Fibroblast of skin of left quadriceps (primary cell): ENCODE data around the gene ABTB2.

Source experiments
- DNase-seq, 2 experiments: peaks; one replicate each; pipeline ENCODE4 v3.0.0-alpha.2; 2013; ENCODE audit warnings: low read depth in 2 of 2

The ABTB2 gene

DNA sequence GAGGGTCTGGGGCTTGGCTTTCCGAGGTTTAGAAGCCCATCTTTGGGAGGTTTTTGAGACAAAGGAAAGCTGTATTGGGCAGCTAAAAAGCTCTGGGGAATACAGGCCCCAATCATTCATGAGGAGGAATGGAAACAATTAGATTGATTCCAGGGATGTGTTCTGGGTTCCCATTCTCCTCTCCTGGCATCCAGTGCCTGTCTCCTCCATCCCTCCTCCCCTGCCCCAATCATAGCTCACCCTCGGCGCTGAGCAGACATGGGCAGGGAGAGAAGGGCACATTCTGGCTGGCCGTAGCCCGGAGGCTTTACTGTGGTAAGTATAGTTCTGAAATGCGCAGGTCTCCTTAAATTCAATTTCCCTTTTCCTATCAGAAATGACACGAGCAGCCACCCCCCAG, 42.4 kb downstream of the ABTB2 start:
- no peak for DNase-seq

DNA sequence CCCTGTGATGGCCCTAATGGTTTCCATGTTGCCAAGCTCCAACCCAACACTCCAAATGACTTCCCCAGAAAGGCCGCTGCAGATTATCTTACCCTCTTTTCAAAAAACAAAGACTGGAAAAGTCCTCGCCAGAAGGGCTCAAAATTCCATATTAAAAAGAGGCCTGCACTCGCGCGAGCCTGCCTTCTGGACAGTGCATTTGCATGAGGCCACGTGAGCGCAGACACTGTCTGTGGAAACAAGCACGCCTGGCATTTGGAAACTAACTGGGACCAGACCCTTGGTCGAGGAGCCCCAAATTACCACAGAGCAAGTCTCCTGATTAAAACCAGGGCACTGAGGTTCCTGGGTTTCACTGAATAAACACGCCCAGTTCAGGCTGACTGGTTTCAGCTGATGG, 42.9 kb downstream of the ABTB2 start:
- DNase-seq, result no peak

DNA sequence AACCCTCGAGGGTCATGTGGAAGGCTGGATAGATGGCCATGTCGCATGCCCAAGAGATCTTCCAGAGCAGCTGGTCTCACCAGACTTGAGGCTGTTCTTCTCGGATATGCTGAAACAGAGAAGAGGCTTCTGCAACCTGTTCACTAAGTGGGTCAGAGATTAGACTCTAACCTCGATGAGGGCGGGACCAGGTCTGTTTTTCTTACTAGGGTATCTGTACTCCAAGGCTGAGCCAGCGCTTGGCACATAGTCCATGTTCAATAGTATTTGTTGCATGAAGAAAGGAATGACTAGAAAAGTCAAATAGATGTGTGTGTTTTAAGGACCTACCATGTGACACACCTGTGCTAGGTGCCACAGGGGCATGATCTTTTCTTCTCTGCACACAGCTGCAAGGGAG, 43.6 kb downstream of the ABTB2 start:
- no peak for DNase-seq

DNA sequence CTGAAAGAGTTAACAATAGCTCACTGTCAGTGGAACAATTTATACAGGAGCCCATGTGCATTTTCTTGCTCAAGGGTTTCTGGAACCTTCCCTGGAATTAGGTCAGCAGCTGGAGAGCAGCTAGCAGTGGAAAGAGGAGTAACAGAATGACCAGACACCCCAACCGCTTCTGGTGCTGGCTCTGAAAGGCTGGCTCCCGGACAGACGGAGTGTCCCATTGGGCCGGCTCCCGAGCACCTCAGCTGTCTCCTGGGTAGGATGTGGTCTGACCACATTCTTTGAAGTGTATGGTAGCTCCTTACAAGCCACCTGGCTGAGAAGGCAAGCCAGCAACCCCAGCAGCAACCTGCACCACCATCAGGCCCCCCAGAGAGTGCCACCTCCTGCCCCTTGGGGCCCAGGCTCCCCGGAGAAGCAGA, 44.7 kb downstream of the ABTB2 start:
- DNase-seq, result no peak

DNA sequence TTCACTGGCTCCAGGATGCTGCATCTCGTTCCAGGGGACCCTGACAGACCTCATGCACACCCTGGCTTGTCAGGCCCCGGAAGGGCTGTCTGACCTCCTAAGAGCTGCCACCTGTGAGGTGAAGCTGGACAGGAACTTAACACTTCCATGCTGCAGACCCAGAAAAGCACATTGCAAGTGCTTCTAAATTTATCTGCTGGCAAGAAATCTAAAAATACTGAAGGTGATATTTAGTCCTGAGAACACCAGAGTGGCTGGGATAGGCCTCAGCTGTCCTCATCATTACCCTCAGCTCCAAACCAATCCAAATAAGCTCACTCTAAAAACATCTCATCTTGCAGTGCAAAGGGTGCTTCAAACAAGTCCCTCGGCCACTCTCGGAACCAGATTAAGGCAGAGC, 46.7 kb downstream of the ABTB2 start:
- DNase-seq, result no peak

DNA sequence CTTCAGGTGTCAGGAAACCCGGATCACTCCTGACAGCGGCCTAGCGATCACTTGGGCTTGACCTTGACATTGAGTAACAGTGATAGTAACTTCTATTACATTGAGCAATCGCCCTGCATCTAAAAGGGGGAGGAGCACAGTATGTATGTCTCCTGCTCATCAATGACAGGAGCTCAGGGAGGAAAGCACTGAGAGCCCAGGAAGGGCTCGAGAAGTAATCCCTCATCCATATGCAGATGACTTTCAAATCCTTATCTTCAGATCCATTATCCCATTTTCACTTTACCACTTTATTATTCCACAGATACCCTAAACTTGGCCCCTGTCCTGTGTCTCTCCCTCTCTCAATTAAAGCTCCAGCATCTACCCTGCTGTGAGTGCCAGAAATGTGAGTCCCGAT, 47.8 kb downstream of the ABTB2 start:
- DNase-seq, result no peak

DNA sequence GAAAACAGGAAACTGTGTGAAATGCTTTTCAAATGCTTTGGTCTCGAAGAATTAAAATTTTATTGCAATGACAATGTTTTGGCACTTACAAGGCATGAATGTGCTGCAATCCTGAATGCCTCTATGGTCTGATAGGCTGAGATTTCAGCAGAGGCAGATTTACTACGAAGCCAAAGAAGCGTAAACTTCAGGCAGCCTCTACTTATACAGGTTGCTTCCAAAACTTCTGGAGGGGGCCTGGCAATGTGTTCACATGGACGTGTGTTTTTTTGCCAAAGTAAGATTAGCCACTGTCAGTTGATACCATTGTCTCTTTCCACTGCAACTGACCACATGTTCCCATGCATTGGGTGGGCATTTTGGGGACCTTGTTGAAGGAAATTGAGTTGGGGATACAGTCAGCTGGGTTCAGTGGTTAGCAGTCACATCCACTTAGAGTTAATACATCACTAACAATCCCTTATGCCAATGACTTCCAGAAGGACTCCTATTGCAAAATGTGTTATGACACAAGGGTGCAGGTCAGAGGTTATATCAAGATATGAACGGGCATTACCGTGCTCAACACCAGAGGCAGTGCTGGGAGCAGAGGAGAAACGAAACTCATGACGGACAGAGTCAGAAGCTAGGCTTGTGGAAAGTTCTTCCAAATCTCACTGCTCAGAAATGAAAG, 48.8 kb downstream of the ABTB2 start:
- peak; percentile 45 to 55 for DNase-seq

DNA sequence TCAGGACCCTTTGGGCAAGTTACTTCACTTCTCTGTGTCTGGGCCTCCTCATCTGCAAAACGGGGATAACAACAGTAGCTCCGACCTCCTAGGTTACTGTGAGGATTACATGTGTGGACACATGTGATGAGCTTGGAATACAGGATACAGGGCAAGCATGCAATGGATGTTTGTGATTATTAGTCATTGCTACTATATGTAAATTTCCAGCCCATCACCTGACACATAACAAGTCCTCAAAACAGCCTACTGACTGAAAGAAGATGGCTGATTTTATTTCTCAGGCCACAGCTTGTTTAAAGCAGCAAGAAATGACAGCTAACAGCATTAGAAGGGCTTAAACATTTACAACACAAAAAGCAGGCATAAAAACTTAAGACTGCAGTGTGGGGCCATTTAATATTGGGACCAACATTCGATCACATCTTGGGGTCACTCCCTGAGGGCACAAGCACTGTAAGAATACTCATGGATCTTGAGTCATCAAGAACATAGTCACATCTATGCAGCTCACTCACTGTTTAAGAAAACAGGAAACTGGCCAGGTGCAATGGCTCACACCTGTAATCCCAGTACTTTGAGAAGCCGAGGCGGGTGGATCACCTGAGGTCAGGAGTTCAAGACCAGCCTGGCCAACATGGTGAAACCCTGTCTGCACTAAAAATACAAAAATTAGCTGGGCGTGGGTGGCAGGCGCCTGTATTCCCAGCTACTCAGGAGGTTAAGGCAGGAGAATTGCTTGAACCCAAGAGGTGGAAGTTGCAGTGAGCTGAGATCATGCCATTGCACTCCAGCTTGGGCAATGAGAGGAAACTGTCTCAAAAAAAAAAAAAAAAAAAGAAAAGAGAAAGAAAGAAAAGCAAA, 49.5 kb downstream of the ABTB2 start:
- no peak for DNase-seq

DNA sequence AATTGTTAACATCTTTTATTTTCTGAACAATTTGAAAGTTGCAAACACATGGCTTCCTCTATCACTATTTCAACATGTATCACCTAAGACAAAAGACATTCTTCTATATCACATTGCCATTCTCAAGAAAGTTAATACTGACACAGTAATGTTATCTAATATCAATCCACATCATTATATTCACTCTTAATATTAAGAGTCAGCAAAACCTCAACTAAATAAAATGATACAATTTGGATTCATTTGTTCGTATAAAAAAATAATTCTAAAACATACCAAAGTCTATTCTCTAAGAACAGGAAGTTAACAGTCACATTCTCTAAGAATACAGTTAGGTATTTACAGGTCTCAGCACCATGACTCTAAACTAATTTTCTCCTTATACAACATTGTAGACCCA, 52.0 kb downstream of the ABTB2 start:
- no peak for DNase-seq

DNA sequence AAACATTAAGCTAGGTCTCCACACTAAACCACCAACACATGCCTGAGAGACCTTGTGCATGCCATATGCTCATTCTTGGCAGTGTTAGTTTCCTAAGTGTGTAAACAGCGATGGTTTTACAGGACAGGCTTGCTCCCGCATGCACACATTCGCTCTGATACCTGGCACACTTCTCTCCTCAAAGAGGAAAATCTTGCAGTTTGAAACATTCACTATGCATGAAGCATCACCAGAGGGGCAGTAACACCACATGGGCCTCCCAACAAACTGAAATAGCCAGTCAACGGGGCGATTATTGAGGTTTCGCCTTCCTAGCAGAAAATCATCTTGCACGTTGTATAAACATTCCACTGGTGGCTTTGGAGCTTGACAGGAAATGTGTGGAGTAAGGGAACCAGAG, 52.6 kb downstream of the ABTB2 start:
- peak in 1 of 2 experiments; percentile 27 for DNase-seq

DNA sequence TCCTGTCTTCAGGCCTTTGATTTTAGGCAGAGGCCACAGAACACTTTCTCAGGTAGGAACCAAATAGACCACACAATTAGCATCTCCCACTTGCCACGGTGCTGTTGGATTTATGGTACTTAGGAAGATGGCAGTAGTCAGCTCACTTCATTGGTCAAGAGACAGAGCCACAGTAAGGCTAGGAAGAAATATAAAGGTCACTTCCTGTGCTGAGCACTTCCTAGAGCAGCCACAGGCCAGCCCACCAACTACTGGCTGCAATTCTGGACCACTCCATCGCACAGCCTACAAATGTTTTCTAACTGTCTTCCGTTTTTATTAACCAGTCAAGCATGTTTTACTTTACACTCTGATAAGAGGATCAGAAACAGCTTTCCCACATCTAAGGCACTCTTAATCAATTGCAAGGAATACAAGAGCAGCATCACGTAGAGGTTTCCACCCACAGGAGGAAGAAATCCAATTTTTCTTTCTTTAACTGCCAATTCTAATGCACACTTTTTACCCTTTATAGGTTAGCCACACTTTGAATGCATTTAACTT, 54.7 kb downstream of the ABTB2 start:
- no peak for DNase-seq

DNA sequence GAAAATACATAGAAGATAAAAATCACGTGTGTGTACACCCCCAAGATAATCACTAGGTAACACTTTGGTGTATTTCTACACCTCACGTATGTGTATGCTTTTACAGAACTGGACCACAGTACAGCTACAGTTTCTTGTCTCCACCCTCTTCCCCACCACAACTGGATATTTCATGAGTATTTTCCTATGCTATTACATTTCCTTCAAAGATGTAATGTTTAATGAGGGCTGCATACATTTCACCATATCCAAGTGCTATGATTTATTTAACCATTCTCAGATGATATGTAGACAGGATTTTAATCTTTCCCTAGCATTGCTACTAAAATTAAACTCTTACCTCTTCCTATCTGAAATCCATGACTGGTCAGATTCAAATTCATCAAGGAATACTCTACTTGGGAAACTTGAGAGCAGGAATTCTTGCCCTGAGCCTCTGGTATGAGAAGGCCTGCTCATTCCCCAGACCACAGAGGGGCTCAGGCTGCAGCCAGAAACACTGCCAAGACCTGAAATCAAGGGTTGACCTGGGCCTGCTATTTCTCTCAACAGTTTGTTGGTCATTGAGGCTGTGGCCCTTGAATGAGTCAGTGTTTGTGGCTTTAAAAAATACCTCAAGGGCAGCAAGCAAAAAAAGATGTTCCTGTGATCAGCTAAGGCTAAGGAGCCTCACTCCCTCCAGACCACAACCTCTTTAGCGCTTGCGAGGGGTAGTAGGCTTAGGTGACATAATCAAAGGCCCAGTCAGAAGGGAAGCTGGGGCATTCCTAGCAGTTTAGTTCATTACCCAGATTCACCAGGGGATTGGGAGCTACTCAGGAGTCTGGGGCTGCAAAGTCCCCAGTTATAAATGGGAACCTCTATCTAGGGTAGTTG, 55.5 kb downstream of the ABTB2 start:
- peak; percentile 82 to 84 for DNase-seq

DNA sequence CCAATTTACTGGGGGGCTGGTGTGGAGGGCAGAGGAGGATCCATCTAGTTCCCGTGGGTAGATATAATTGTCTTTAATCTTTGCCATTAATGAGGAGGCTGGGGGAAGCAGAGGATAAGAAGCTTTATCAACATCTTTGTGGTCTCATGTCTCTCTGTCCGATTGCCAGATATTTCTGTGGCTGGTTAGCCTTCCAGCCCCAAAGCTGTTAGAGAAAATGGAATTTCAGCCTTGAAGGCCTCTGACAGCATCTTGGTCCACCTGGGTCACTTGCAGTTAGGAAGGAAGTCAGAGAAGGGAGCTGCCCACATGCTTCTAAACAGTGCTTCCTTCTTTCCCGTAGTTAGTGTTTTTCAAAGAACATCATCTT, 56.9 kb downstream of the ABTB2 start:
- no peak for DNase-seq

DNA sequence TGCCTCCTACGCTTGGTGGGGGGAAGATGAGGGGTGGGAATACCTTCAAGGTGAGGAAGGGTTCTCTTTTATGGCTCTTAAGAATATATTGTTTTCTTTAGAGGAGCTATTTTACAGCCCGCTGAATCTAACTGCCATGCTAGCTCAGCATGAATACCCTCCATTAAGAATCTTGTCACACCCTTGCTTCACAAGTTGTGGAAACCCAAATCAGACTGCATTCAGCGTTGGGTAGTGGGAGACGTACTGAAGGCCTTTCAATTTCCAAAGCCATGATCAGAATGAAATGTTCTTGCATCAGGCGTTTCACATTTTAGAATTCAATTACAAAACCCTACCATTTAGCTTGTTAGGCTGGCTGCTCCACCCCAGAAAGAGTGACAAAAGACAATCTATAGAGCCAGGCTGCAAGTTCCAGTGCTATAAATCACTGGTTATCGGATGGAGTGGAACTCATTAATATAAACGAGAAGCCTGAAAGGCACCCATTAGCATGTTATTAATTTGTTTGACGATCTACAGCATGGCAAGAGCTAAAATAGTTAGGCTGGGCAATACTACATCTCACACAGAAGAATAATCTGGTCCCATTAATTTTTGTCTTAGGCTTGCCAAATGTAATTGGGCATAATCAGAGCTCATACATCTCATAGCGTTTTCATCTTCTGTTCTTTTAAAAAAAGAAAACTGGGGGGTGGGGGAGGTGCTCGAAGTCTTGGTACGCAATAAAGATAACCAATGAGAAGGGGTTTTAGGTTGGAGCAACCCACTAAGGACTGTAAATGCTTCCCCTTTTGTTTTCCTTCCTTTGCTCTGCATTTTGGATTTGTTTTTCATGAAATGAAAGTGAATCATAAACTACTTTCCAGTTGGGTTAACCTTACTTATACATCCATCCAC, 57.5 kb downstream of the ABTB2 start:
- DNase-seq, result no peak

DNA sequence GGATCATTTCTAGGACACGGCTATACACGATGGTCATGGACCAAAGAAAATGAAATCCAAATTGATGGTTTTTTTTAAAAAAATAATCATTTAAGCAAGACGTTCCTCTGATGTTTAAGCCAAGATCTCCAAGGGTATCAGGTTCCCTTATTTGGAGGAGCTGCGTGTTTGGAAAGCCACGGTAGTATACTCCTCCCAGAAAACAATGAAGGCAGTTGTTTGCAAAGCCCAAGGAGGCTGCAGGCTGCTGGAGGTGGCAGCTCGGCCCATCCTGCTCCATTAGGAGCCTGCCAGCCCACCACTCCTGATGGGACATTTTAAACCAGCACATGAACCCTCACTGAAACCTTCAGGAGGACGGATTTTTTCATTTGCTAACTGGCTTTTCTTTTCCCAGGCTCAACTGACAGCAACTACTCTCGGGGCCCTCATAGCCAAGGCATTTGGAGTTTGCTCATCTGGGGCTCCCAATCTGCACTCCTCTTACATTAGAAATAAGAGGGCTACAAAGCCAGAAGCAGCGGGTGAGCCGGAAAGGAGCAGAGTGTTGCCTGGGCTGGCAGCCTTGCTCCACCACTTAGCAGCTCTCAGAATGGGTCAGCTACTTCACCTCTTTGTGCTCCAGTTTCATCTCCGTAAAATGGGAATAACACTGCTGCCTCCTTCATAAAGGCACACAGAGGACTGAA, 58.4 kb downstream of the ABTB2 start:
- DNase-seq, result no peak

DNA sequence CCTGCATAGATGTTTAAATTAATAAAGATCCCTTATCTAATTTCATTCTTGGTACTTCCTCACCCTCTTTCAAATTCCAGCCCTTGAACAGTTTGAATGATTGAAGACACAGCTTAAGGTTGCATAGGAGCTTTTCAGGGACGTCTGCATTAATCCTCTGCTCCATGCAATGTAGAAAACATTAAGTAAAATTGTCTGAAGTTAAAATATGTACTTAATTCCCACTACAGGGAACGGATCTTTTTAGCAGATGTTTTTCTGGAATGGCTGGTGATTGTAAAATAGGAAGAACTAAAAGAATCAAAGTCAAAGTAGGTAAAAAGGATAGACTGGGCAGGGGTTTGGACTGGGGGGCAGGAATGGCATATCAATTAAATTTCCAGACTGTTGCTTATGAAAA, 58.9 kb downstream of the ABTB2 start:
- no peak for DNase-seq

DNA sequence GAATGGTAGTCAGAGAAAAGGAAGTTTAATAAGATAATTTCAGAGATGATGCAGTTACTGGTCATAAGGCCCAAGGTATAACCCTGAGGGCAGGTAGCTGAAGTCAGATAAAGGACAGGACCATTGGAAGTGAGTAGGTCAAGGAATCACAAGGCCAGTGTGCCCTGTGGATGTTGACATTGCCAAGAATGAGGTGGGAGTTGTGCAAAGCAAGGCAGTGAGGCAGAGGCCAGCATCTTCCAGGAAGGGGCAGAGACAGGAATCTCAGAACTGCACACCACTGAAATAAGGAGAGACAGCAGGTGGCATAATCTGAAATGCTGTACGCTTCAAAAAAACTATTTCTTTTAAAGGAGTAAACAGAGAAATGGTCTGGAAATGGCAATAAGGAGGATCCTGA, 61.4 kb downstream of the ABTB2 start:
- DNase-seq, result no peak

DNA sequence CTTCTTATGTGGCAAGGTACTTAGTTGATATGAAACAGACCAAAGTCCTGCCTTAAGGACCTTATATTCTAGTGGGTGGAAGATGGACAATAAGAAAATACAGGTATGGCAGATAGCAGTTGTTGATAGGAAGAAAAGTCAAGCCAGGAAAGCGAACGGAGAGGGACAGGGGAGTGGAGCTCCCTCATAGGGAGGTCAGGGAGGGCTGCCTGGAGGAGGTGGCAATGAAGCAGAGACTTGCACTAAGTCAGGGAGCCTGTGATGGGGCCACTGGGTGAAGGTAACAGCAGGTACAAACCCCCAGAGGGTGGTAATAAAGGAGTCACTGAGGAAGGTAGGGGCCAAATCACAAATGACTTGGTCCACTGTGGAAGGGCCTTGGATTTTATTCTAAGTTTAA, 65.3 kb downstream of the ABTB2 start:
- no peak for DNase-seq

DNA sequence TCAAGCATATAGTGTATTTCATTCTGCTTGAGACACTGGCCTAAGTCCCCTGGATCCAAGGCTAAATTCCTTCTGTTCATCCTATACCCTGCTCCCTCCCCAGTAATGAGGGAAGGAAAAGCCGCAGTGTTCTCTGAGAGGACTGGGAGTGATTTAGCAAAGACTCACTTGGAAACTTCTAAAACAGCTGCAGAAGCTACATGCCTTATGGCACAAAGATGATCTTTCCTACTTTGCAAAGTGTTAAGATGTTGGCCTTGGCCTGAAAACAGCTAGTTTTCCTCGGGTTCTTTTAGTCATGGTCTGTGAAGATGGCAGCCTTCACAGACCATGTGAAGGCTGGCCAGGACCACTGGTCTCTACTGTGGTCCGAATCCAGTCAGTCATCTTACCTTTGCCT, 65.7 kb downstream of the ABTB2 start:
- no peak for DNase-seq

DNA sequence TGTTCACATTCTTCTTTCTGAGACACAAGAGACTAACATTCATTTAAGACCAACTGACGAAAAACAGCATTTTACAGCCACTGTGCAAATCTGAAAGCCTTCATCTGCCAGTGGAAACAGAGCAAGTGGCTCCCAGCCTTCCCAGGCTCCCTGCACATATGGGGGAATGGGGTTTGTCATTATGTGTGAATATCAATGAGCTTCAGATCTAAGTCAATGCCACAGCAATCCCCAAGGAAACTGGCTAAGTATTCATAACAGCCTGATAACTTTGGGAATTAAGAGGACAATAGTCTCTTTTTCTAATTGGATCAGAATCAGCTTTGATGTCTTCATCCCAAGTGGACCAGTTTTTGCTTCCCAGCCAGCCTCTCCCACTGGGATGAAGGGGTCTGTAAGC, 66.9 kb downstream of the ABTB2 start:
- DNase-seq, result no peak

DNA sequence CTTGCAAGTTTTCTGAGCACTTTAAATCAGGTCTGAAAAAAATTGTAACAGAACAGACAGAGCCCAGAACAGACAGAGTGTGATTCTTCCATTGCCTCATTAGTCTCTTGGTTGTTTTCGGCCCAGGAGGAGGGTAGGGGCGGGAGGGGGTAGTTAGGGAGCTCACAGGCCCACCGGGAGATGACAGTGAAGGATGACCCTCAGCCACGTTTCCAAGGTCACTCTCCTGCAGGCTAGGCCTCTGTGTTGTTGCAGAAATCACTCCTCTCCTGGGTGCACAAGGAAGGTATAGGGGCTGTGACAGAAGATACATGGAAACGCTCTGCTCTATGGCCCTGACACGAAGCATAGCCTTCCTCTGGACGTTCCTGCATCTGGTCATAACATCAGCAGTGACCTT, 69.3 kb downstream of the ABTB2 start:
- DNase-seq, result no peak
